WTC11 (cell line): ENCODE results near the gene INHBC. TPM values are rescaled to one million over a fixed set of nuclear protein-coding genes. Genes with fewer than 3 reads are reported as not detected.

ENCODE experiments used
- CREM ChIP-seq: sonication (generic); formaldehyde crosslinking; IDR thresholded peaks from 2 replicates; pipeline ENCODE4 v1.8.1; 2022; ENCODE audit warnings: mild to moderate bottlenecking, missing genetic modification reagents, moderate library complexity
- FOXJ3 ChIP-seq: sonication (generic); formaldehyde crosslinking; IDR thresholded peaks from 2 replicates; pipeline ENCODE4 v1.9.0; 2021; ENCODE audit warnings: missing genetic modification reagents, mild to moderate bottlenecking, borderline replicate concordance
- GTF2I ChIP-seq: fragments of 250-450 bp; sonication (Bioruptor Pico); conservative IDR thresholded peaks from 2 replicates; pipeline ENCODE4 v1.4.0; 2021; ENCODE audit warnings: mild to moderate bottlenecking
- HMGA2 ChIP-seq: fragments of 250-450 bp; sonication (Bioruptor Pico); IDR thresholded peaks from 2 replicates; pipeline ENCODE4 v1.4.0; 2021; ENCODE audit warnings: mild to moderate bottlenecking, moderate library complexity
- JAZF1 ChIP-seq: fragments of 250-450 bp; sonication (Bioruptor Pico); IDR thresholded peaks from 2 replicates; pipeline ENCODE4 v1.9.0; 2021; ENCODE audit warnings: moderate library complexity, mild to moderate bottlenecking, inconsistent platforms
- JUN ChIP-seq: sonication (generic); formaldehyde crosslinking; IDR thresholded peaks from 2 replicates; pipeline ENCODE4 v1.8.0; 2023; ENCODE audit warnings: mild to moderate bottlenecking, missing genetic modification reagents
- KAT7 ChIP-seq: sonication (generic); formaldehyde crosslinking; IDR thresholded peaks from 2 replicates; pipeline ENCODE4 v1.8.1; 2023; ENCODE audit warnings: missing genetic modification reagents, mild to moderate bottlenecking, borderline replicate concordance
- MYBL2 ChIP-seq: sonication (generic); formaldehyde crosslinking; IDR thresholded peaks from 2 replicates; pipeline ENCODE4 v1.8.1; 2023; ENCODE audit warnings: mild to moderate bottlenecking, moderate library complexity, missing genetic modification reagents
- NFATC4 ChIP-seq: fragments of 250-450 bp; sonication (Bioruptor Pico); IDR thresholded peaks from 2 replicates; pipeline ENCODE4 v1.9.0; 2021; ENCODE audit warnings: mild to moderate bottlenecking
- NFE2L1 ChIP-seq: sonication (generic); formaldehyde crosslinking; IDR thresholded peaks from 2 replicates; pipeline ENCODE4 v1.8.1; 2023; ENCODE audit warnings: missing genetic modification reagents
- NR2C2 ChIP-seq: sonication (generic); formaldehyde crosslinking; IDR thresholded peaks from 2 replicates; pipeline ENCODE4 v1.8.0; 2022; ENCODE audit warnings: mild to moderate bottlenecking, missing genetic modification reagents
- NR3C1 ChIP-seq: sonication (generic); formaldehyde crosslinking; conservative IDR thresholded peaks from 2 replicates; pipeline ENCODE4 v1.8.1; 2023; ENCODE audit warnings: low read depth, mild to moderate bottlenecking, missing genetic modification reagents
- RORB ChIP-seq: fragments of 250-450 bp; sonication (Bioruptor Pico); IDR thresholded peaks from 2 replicates; pipeline ENCODE4 v1.9.0; 2021; ENCODE audit warnings: mild to moderate bottlenecking
- ZNF232 ChIP-seq: sonication (generic); formaldehyde crosslinking; IDR thresholded peaks from 2 replicates; pipeline ENCODE4 v1.8.0; 2022; ENCODE audit warnings: mild to moderate bottlenecking, missing genetic modification reagents
- total RNA-seq: library from RNA; stranded (reverse); gene quantifications from 3 replicates; pipeline ENCODE4 v1.2.3, GENCODE V29; 2021
- TF ChIP-seq, protein P1 (sequence below): sonication (generic); formaldehyde crosslinking; IDR thresholded peaks from 2 replicates; pipeline ENCODE4 v1.8.1; 2022; ENCODE audit warnings: mild to moderate bottlenecking, moderate library complexity, missing genetic modification reagents
- TF ChIP-seq, protein P2 (sequence below): sonication (generic); formaldehyde crosslinking; IDR thresholded peaks from 2 replicates; pipeline ENCODE4 v1.8.0; 2023; ENCODE audit warnings: mild to moderate bottlenecking, missing genetic modification reagents
- TF ChIP-seq, protein P3 (sequence below): sonication (generic); formaldehyde crosslinking; IDR thresholded peaks from 2 replicates; pipeline ENCODE4 v1.8.0; 2023; ENCODE audit warnings: missing genetic modification reagents
- TF ChIP-seq, protein P4 (sequence below): sonication (generic); formaldehyde crosslinking; conservative IDR thresholded peaks from 2 replicates; pipeline ENCODE4 v1.8.1; 2022; ENCODE audit warnings: mild to moderate bottlenecking, missing genetic modification reagents
- TF ChIP-seq, protein P5 (sequence below): sonication (generic); formaldehyde crosslinking; IDR thresholded peaks from 2 replicates; pipeline ENCODE4 v1.8.0; 2023; ENCODE audit warnings: missing genetic modification reagents, mild to moderate bottlenecking, borderline replicate concordance
- TF ChIP-seq, protein P6 (sequence below): sonication (generic); formaldehyde crosslinking; IDR thresholded peaks from 2 replicates; pipeline ENCODE4 v1.8.1; 2023; ENCODE audit warnings: mild to moderate bottlenecking, missing genetic modification reagents, moderate library complexity
- TF ChIP-seq, protein P7 (sequence below): sonication (generic); formaldehyde crosslinking; IDR thresholded peaks from 2 replicates; pipeline ENCODE4 v1.8.0; 2022; ENCODE audit warnings: missing genetic modification reagents
- TF ChIP-seq, protein P8 (sequence below): fragments of 250-450 bp; sonication (Bioruptor Pico); conservative IDR thresholded peaks from 2 replicates; pipeline ENCODE4 v1.9.0; 2021; ENCODE audit warnings: mild to moderate bottlenecking
- TF ChIP-seq, protein P9 (sequence below): sonication (generic); formaldehyde crosslinking; IDR thresholded peaks from 2 replicates; pipeline ENCODE4 v1.8.0; 2022; ENCODE audit warnings: mild to moderate bottlenecking, missing genetic modification reagents

INHBC gene
- total RNA-seq, 1 experiment from 2014 or later = 0.20 TPM

DNA sequence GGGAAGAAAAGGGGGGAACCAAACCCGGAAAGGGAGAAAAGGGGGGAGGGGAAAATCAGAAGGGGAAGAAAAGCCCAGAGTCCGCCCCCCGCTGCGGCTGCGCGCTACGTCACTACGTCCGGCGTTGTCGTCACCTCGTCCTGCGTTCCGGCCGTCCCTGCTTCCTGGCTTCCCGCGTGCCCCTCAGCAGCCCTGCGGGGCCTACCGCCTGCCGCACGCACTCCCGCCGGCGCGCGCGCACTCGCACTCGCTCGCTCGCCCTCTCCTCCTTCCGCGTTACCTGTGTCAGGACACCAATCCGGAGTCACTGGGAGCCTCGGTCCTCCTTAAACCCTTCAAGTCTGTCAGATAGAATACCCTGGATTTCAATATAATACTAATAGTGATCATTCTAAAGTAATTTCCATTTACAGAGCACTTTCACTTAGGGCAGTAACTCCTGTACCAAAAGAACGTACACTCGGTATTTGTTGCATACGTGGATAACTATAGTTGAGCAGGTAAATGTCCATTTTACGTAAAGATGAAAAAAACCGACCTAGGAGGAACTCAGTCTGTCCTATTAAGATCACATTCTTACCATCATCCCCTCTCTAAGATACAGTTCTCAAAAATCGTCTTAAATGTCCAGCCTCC is 3.5 kb upstream of the INHBC start, which contains the start of gene R3HDM2 (continued):
- TF ChIP-seq, protein P1, sequence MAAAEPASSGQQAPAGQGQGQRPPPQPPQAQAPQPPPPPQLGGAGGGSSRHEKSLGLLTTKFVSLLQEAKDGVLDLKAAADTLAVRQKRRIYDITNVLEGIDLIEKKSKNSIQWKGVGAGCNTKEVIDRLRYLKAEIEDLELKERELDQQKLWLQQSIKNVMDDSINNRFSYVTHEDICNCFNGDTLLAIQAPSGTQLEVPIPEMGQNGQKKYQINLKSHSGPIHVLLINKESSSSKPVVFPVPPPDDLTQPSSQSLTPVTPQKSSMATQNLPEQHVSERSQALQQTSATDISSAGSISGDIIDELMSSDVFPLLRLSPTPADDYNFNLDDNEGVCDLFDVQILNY = peak; percentile 76; the same call in 1 of the 2 replicates
- TF ChIP-seq NFATC4 (no peak), NR2C2 (CRISPR knock-in tag) (no peak), MYBL2 (CRISPR knock-in tag) (peak; percentile 74; the same call in 1 of the 2 replicates), JUN (CRISPR knock-in tag) (no peak), GTF2I (CRISPR knock-in tag) (no peak), JAZF1 (no peak), NFE2L1 (peak; percentile 84; the same call in 1 of the 2 replicates), FOXJ3 (CRISPR knock-in tag) (no peak), KAT7 (CRISPR knock-in tag) (no peak), RORB (CRISPR knock-in tag) (no peak), NR3C1 (CRISPR knock-in tag) (no peak), ZNF232 (0 out of 2 replicates have a peak, but pooled peaks have one; percentile 8), HMGA2 (CRISPR knock-in tag) (no peak), CREM (CRISPR knock-in tag) (peak; percentile 85; the same call in 1 of the 2 replicates)
- TF ChIP-seq, protein P2, sequence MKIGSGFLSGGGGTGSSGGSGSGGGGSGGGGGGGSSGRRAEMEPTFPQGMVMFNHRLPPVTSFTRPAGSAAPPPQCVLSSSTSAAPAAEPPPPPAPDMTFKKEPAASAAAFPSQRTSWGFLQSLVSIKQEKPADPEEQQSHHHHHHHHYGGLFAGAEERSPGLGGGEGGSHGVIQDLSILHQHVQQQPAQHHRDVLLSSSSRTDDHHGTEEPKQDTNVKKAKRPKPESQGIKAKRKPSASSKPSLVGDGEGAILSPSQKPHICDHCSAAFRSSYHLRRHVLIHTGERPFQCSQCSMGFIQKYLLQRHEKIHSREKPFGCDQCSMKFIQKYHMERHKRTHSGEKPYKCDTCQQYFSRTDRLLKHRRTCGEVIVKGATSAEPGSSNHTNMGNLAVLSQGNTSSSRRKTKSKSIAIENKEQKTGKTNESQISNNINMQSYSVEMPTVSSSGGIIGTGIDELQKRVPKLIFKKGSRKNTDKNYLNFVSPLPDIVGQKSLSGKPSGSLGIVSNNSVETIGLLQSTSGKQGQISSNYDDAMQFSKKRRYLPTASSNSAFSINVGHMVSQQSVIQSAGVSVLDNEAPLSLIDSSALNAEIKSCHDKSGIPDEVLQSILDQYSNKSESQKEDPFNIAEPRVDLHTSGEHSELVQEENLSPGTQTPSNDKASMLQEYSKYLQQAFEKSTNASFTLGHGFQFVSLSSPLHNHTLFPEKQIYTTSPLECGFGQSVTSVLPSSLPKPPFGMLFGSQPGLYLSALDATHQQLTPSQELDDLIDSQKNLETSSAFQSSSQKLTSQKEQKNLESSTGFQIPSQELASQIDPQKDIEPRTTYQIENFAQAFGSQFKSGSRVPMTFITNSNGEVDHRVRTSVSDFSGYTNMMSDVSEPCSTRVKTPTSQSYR = no peak
- TF ChIP-seq, protein P3, sequence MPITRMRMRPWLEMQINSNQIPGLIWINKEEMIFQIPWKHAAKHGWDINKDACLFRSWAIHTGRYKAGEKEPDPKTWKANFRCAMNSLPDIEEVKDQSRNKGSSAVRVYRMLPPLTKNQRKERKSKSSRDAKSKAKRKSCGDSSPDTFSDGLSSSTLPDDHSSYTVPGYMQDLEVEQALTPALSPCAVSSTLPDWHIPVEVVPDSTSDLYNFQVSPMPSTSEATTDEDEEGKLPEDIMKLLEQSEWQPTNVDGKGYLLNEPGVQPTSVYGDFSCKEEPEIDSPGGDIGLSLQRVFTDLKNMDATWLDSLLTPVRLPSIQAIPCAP (CRISPR knock-in tag) = no peak
- TF ChIP-seq, protein P4, sequence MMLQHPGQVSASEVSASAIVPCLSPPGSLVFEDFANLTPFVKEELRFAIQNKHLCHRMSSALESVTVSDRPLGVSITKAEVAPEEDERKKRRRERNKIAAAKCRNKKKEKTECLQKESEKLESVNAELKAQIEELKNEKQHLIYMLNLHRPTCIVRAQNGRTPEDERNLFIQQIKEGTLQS (CRISPR knock-in tag) = no peak
- TF ChIP-seq, protein P5, sequence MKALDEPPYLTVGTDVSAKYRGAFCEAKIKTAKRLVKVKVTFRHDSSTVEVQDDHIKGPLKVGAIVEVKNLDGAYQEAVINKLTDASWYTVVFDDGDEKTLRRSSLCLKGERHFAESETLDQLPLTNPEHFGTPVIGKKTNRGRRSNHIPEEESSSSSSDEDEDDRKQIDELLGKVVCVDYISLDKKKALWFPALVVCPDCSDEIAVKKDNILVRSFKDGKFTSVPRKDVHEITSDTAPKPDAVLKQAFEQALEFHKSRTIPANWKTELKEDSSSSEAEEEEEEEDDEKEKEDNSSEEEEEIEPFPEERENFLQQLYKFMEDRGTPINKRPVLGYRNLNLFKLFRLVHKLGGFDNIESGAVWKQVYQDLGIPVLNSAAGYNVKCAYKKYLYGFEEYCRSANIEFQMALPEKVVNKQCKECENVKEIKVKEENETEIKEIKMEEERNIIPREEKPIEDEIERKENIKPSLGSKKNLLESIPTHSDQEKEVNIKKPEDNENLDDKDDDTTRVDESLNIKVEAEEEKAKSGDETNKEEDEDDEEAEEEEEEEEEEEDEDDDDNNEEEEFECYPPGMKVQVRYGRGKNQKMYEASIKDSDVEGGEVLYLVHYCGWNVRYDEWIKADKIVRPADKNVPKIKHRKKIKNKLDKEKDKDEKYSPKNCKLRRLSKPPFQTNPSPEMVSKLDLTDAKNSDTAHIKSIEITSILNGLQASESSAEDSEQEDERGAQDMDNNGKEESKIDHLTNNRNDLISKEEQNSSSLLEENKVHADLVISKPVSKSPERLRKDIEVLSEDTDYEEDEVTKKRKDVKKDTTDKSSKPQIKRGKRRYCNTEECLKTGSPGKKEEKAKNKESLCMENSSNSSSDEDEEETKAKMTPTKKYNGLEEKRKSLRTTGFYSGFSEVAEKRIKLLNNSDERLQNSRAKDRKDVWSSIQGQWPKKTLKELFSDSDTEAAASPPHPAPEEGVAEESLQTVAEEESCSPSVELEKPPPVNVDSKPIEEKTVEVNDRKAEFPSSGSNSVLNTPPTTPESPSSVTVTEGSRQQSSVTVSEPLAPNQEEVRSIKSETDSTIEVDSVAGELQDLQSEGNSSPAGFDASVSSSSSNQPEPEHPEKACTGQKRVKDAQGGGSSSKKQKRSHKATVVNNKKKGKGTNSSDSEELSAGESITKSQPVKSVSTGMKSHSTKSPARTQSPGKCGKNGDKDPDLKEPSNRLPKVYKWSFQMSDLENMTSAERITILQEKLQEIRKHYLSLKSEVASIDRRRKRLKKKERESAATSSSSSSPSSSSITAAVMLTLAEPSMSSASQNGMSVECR = no peak; the same call in 1 of the 2 replicates
- TF ChIP-seq, protein P6, sequence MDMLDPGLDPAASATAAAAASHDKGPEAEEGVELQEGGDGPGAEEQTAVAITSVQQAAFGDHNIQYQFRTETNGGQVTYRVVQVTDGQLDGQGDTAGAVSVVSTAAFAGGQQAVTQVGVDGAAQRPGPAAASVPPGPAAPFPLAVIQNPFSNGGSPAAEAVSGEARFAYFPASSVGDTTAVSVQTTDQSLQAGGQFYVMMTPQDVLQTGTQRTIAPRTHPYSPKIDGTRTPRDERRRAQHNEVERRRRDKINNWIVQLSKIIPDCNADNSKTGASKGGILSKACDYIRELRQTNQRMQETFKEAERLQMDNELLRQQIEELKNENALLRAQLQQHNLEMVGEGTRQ = no peak
- TF ChIP-seq, protein P7, sequence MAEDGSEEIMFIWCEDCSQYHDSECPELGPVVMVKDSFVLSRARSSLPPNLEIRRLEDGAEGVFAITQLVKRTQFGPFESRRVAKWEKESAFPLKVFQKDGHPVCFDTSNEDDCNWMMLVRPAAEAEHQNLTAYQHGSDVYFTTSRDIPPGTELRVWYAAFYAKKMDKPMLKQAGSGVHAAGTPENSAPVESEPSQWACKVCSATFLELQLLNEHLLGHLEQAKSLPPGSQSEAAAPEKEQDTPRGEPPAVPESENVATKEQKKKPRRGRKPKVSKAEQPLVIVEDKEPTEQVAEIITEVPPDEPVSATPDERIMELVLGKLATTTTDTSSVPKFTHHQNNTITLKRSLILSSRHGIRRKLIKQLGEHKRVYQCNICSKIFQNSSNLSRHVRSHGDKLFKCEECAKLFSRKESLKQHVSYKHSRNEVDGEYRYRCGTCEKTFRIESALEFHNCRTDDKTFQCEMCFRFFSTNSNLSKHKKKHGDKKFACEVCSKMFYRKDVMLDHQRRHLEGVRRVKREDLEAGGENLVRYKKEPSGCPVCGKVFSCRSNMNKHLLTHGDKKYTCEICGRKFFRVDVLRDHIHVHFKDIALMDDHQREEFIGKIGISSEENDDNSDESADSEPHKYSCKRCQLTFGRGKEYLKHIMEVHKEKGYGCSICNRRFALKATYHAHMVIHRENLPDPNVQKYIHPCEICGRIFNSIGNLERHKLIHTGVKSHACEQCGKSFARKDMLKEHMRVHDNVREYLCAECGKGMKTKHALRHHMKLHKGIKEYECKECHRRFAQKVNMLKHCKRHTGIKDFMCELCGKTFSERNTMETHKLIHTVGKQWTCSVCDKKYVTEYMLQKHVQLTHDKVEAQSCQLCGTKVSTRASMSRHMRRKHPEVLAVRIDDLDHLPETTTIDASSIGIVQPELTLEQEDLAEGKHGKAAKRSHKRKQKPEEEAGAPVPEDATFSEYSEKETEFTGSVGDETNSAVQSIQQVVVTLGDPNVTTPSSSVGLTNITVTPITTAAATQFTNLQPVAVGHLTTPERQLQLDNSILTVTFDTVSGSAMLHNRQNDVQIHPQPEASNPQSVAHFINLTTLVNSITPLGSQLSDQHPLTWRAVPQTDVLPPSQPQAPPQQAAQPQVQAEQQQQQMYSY (CRISPR knock-in tag) = no peak
- TF ChIP-seq, protein P8, sequence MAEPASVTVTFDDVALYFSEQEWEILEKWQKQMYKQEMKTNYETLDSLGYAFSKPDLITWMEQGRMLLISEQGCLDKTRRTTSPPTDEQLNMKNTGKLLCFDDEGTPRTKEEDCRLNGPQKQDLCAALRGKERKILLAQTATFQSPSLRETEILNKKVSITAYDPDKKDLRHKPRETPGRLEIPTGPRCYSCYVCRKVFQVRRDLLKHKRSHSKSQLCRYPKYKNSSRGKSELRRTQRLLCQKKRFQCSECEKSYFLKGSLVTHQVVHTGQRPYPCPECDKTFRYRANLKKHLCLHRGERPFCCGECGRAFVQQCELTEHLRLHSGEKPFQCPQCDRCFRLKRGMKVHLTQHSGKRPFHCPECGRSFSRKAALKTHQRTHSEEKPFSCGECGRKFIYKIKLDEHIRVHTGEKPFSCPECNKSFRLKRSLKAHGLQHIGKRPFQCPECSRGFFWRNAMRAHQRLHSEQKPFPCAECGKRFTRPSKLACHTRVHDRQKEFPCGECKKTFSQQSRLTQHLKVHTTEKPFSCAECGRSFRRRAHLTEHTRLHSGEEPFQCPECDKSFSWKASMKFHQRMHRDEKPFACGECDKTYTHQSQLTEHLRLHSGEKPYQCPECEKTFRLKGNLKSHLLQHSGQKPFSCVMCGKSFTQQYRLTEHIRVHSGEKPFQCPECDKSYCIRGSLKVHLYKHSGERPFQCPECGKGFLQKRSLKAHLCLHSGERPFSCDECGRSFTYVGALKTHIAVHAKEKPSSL (CRISPR knock-in tag) = no peak
- TF ChIP-seq, protein P9, sequence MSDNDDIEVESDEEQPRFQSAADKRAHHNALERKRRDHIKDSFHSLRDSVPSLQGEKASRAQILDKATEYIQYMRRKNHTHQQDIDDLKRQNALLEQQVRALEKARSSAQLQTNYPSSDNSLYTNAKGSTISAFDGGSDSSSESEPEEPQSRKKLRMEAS (CRISPR knock-in tag) = peak; percentile 96
